ENCODE results near the gene PDZRN3.

GRCh38 chr3:73448761-73449301 lies 175.9 kb downstream of the PDZRN3 start:
- TF ChIP-seq EZH2 (IDR thresholded peaks at IDR 0.05) (no peak), POLR2A (IDR thresholded peaks at IDR 0.05; ENCODE audit: borderline replicate concordance, extremely low read depth, insufficient read depth, insufficient read length) (no peak), CTCF (IDR thresholded peaks at IDR 0.05 in 2 of 3, conservative IDR thresholded peaks at IDR 0.05 in 1 of 3; ENCODE audit: borderline replicate concordance in 1 of 3, insufficient read depth in 1 of 3, low read depth in 2 of 3, low read length in 2 of 3) (no peak), ZFX (IDR thresholded peaks at IDR 0.05) (no peak), REST (IDR thresholded peaks at IDR 0.05; ENCODE audit: low read depth) (no peak), POLR2AphosphoS5 (IDR thresholded peaks at IDR 0.05; ENCODE audit: low read depth, low read length) (no peak)

All from HCT116 (cell line).